GM12878 (cell line): Measurements from ENCODE around the gene UBXN6. TPM values are rescaled to one million over a fixed set of nuclear protein-coding genes. Genes with fewer than 3 reads are reported as not detected.

ENCODE experiments used
- ATAC-seq: fragments of 200-7000 bp; cut with Tn5 transposase; 3 replicates; pipeline ENCODE4 v1.9.1; 2020; ENCODE audit warnings: mild to moderate bottlenecking, moderate library complexity
- BruUV-seq: library from RNA; stranded (reverse); fragments of 400-500 nt; replicated peaks from 2 replicates; lab custom pipeline; 2021; lab: Mats Ljungman, UMichigan
- CTCF ChIA-PET: fragments of 300-600 bp; sonication (Branson Sonifier 250); formaldehyde crosslinking; extraction: SDS; loops from one replicate; lab custom pipeline; 2021; ENCODE audit warnings: inconsistent platforms; lab: Yijun Ruan, JAX
- POLR2A ChIA-PET: fragments of 350-600 bp; formaldehyde crosslinking; extraction: SDS; loops from one replicate; lab custom pipeline; 2021; ENCODE audit warnings: inconsistent platforms; lab: Charles Lee
- RAD21 ChIA-PET: fragments of 300-600 bp; sonication (Branson Sonifier 250); formaldehyde crosslinking; loops from one replicate; lab custom pipeline; 2023; ENCODE audit warnings: antibody characterized with exemption; ENCODE audit not compliant: unreplicated experiment; lab: Charles Lee
- SMC1A ChIA-PET: fragments of 300-600 bp; sonication (Branson Sonifier 250); formaldehyde crosslinking; loops from one replicate; lab custom pipeline; 2023; ENCODE audit not compliant: unreplicated experiment, uncharacterized antibody; lab: Charles Lee
- DNase-seq: peaks from one replicate; pipeline ENCODE4 v3.0.0-alpha.2; 2011; ENCODE audit warnings: low read depth, low spot score
- FAIRE-seq: peaks from 3 replicates; lab custom pipeline; 2011; peaks lifted over from hg19 to GRCh38; lab: Jason Lieb, UNC
- H2AFZ ChIP-seq: 2 replicates; pipeline ENCODE4 v1.6.0; 2011; ENCODE audit warnings: low read depth, low read length, control low read depth; ENCODE audit not compliant: control insufficient read depth
- H3K27ac ChIP-seq: 2 replicates; pipeline ENCODE4 v1.5.1; 2011; ENCODE audit warnings: control low read depth; ENCODE audit not compliant: control insufficient read depth, insufficient read depth
- H3K27me3 ChIP-seq, 2 experiments: replicated peaks in 1 of 2; 2 replicates each; pipeline versions ENCODE4 v1.6.0 to v1.6.1; 2011; ENCODE audit warnings: low read length in 1 of 2; ENCODE audit not compliant: control insufficient read depth in 2 of 2, insufficient read depth in 2 of 2
- H3K36me3 ChIP-seq, 2 experiments: 2 replicates each; pipeline ENCODE4 v1.5.1; 2011; ENCODE audit warnings: low read length in 1 of 2; ENCODE audit not compliant: control insufficient read depth in 2 of 2, insufficient read depth in 2 of 2
- H3K4me1 ChIP-seq: 2 replicates; pipeline ENCODE4 v1.6.1; 2011; ENCODE audit warnings: mild to moderate bottlenecking, low read length, moderate library complexity, mixed read lengths; ENCODE audit not compliant: control insufficient read depth, insufficient read depth
- H3K4me2 ChIP-seq: 2 replicates; pipeline ENCODE4 v1.6.0; 2011; ENCODE audit warnings: control low read depth; ENCODE audit not compliant: control insufficient read depth, insufficient read depth
- H3K4me3 ChIP-seq: fragments of 200-600 bp; sonication (generic); 2 replicates; pipeline ENCODE4 v1.5.1; 2016
- H3K79me2 ChIP-seq: 2 replicates; pipeline ENCODE4 v1.6.0; 2011; ENCODE audit warnings: low read length; ENCODE audit not compliant: control insufficient read depth, insufficient read depth
- H3K9ac ChIP-seq: 2 replicates; pipeline ENCODE4 v1.8.0; 2011; ENCODE audit warnings: low read length, control low read depth, mixed read lengths; ENCODE audit not compliant: control insufficient read depth, insufficient read depth
- H3K9me3 ChIP-seq: replicated peaks from 3 replicates; pipeline ENCODE4 v1.5.1; 2011; ENCODE audit warnings: mild to moderate bottlenecking, low read length; ENCODE audit not compliant: control insufficient read depth, insufficient read depth
- H4K20me1 ChIP-seq: 2 replicates; pipeline ENCODE4 v1.6.0; 2011; ENCODE audit not compliant: control insufficient read depth, insufficient read depth
- DPF2 ChIP-seq: fragments of 450-650 bp; IDR thresholded peaks from 2 replicates; pipeline ENCODE4 v1.6.1; 2017; ENCODE audit warnings: mild to moderate bottlenecking
- LARP7 ChIP-seq: fragments of 450-650 bp; IDR thresholded peaks from 2 replicates; pipeline ENCODE4 v1.6.1; 2017; ENCODE audit warnings: mild to moderate bottlenecking
- MYB ChIP-seq: fragments of 150-350 bp; IDR thresholded peaks from 2 replicates; pipeline ENCODE4 v1.6.1; 2014; ENCODE audit warnings: mild to moderate bottlenecking, low read depth, low read length, borderline replicate concordance
- PML ChIP-seq: IDR thresholded peaks from 2 replicates; pipeline ENCODE4 v1.6.1; 2012; ENCODE audit warnings: low read length, inconsistent platforms
- POLR2A ChIP-seq: IDR thresholded peaks from 2 replicates; pipeline ENCODE4 v1.6.1; 2011; ENCODE audit warnings: low read depth, mild to moderate bottlenecking, low read length
- POLR2AphosphoS5 ChIP-seq: IDR thresholded peaks from 2 replicates; pipeline ENCODE4 v1.6.1; 2011; ENCODE audit warnings: mild to moderate bottlenecking, low read length, inconsistent platforms
- RELA ChIP-seq: fragments of 450-650 bp; IDR thresholded peaks from 2 replicates; pipeline ENCODE4 v1.8.0; 2014; ENCODE audit warnings: borderline replicate concordance; ENCODE audit not compliant: partially characterized antibody
- TCF12 ChIP-seq: IDR thresholded peaks from 2 replicates; pipeline ENCODE4 v1.6.1; 2011; ENCODE audit warnings: low read depth, mild to moderate bottlenecking, low read length
- ZNF274 ChIP-seq: IDR thresholded peaks from one replicate; pipeline ENCODE4 v1.8.0; 2011; ENCODE audit not compliant: insufficient read length, insufficient read depth
- WGBS: methylation state at CpG from one replicate; pipeline ENCODE4 v1.1.6; 2016; ENCODE audit warnings: low lambda C conversion rate; ENCODE audit not compliant: insufficient replicate concordance, insufficient coverage; ENCODE audit errors: missing lambda C conversion rate; 5-methylcytosine and 5-hydroxymethylcytosine counted together
- in situ Hi-C: fragments of 300-500 bp; cut with MboI; formaldehyde crosslinking; loops from 9 replicates; pipeline ENCODE4 v1.14.3; 2018; ENCODE audit warnings: mixed read lengths
- intact Hi-C: fragments of 100-400 bp; cut with micrococcal nuclease; formaldehyde crosslinking; loops from one replicate; pipeline ENCODE4 v1.14.2; 2022; ENCODE audit not compliant: unreplicated experiment
- polyA plus RNA-seq, 11 experiments: library from polyadenylated mRNA; depleted of rRNA in 4 of 11; unstranded in 6 of 11; stranded (reverse) in 5 of 11; fragments of >200 nt; fragmentation: Nextera tagmentation in 4 of 11; fragmentation: Illumina TruSeq in 1 of 11; extraction: Ambion mirVana in 4 of 11; extraction: Trizol in 1 of 11; gene quantifications; 1 replicate in 1 of 11; 2 replicates in 10 of 11; pipeline versions ENCODE4 v1.2.1 to v1.2.3, GENCODE V29; 2011 to 2016; ENCODE audit warnings: inconsistent platforms in 2 of 11, missing spikeins in 2 of 11, low read depth in 1 of 11
- total RNA-seq, 4 experiments: library from RNA; depleted of rRNA in 3 of 4; stranded (reverse); fragments of >200 nt in 3 of 4; fragmentation: Illumina TruSeq in 1 of 4; extraction: Trizol in 1 of 4; gene quantifications; 2 replicates each; pipeline versions ENCODE4 v1.2.1 to v1.2.3, GENCODE V29; 2013 to 2021
- TF ChIP-seq, protein P1 (sequence below): fragments of 450-650 bp; IDR thresholded peaks from 2 replicates; pipeline ENCODE4 v1.6.1; 2017; ENCODE audit warnings: borderline replicate concordance
- TF ChIP-seq, protein P2 (sequence below): fragments of 450-650 bp; IDR thresholded peaks from 2 replicates; pipeline ENCODE4 v1.6.1; 2017; ENCODE audit warnings: antibody characterized with exemption, mild to moderate bottlenecking, moderate library complexity

The UBXN6 gene
- total and polyA plus RNA-seq, 10 of the 15 experiments (the other 5 are each of a cell fraction or from before 2014, with no cell fraction given) = 0.47 to 50.8 (median 13.0) TPM

GRCh38 chr19:4445963-4446703 is 11.5 kb downstream of the UBXN6 start:
- peaks cover 7% of the 10 kb centered on the region for H3K4me1 ChIP-seq
- no peak overlapping the region for H3K4me2 ChIP-seq
- H2AFZ ChIP-seq = no peak overlapping the region
- H3K9ac ChIP-seq = no peak overlapping the region
- H4K20me1 ChIP-seq = no peaks in the 10 kb centered on the region
- no peaks in the 10 kb centered on the region for H3K9me3 ChIP-seq
- 90% methylated on average over 58 of the region's 58 CpGs for WGBS
- intact Hi-C loops (no loop called here), in situ Hi-C loops (no loop called here)
- DNase-seq = no peak
- H3K36me3 ChIP-seq = peaks cover 0 to 25% of the 10 kb centered on the region in 2 experiments; a peak in 3 of 4 replicates
- ChIA-PET CTCF (no interaction called here), RAD21 (no interaction called here), POLR2A (interaction anchor here (0.6 kb wide), 1 partner anchor 18 kb away, joined by 3 read pairs; no protein-coding TSS in a partner anchor), SMC1A (no interaction called here)
- ATAC-seq = no peak
- H3K4me3 ChIP-seq = no peak overlapping the region
- no peak overlapping the region for H3K27ac ChIP-seq
- no peak for TF ChIP-seq MYB
- TF ChIP-seq POLR2A = peak; percentile 60
- H3K79me2 ChIP-seq = no peaks in the 10 kb centered on the region
- no TSS peak for BruUV-seq
- H3K27me3 ChIP-seq = no peaks in the 10 kb centered on the region
- FAIRE-seq = no peak

- DNase-seq = no peak
- Histone ChIP-seq H4K20me1 (no peaks in the 10 kb centered on the region), H3K9ac (no peak overlapping the region), H3K27ac (no peak overlapping the region), H3K4me2 (no peak overlapping the region), H2AFZ (no peak overlapping the region), H3K36me3 (peaks cover 0 to 27% of the 10 kb centered on the region in 2 experiments; a peak in 3 of 4 replicates), H3K27me3 (no peaks in the 10 kb centered on the region), H3K9me3 (no peaks in the 10 kb centered on the region), H3K4me3 (no peak overlapping the region), H3K79me2 (no peaks in the 10 kb centered on the region), H3K4me1 (peaks cover 7% of the 10 kb centered on the region)
- intact Hi-C loops (no loop called here), in situ Hi-C loops (no loop called here)
- WGBS = 77% methylated on average over 36 of the region's 36 CpGs
- ChIA-PET POLR2A (interaction anchor here (0.6 kb wide), 1 partner anchor 19 kb away, joined by 3 read pairs; no protein-coding TSS in a partner anchor), CTCF (no interaction called here), SMC1A (no interaction called here), RAD21 (no interaction called here)
- TSS peak; percentile 78 for BruUV-seq
- no peak for ATAC-seq
- no peak for FAIRE-seq
- TF ChIP-seq POLR2AphosphoS5 (peak; percentile 15; the same call in 1 of the 2 replicates), POLR2A (peak; percentile 59), PML (0 out of 2 replicates have a peak, but pooled peaks have one; percentile 31), TCF12 (no peak), DPF2 (no peak), RELA (no peak), LARP7 (no peak), ZNF274 (no peak)
- TF ChIP-seq, protein P1, sequence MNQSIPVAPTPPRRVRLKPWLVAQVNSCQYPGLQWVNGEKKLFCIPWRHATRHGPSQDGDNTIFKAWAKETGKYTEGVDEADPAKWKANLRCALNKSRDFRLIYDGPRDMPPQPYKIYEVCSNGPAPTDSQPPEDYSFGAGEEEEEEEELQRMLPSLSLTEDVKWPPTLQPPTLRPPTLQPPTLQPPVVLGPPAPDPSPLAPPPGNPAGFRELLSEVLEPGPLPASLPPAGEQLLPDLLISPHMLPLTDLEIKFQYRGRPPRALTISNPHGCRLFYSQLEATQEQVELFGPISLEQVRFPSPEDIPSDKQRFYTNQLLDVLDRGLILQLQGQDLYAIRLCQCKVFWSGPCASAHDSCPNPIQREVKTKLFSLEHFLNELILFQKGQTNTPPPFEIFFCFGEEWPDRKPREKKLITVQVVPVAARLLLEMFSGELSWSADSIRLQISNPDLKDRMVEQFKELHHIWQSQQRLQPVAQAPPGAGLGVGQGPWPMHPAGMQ = no peak
- TF ChIP-seq, protein P2, sequence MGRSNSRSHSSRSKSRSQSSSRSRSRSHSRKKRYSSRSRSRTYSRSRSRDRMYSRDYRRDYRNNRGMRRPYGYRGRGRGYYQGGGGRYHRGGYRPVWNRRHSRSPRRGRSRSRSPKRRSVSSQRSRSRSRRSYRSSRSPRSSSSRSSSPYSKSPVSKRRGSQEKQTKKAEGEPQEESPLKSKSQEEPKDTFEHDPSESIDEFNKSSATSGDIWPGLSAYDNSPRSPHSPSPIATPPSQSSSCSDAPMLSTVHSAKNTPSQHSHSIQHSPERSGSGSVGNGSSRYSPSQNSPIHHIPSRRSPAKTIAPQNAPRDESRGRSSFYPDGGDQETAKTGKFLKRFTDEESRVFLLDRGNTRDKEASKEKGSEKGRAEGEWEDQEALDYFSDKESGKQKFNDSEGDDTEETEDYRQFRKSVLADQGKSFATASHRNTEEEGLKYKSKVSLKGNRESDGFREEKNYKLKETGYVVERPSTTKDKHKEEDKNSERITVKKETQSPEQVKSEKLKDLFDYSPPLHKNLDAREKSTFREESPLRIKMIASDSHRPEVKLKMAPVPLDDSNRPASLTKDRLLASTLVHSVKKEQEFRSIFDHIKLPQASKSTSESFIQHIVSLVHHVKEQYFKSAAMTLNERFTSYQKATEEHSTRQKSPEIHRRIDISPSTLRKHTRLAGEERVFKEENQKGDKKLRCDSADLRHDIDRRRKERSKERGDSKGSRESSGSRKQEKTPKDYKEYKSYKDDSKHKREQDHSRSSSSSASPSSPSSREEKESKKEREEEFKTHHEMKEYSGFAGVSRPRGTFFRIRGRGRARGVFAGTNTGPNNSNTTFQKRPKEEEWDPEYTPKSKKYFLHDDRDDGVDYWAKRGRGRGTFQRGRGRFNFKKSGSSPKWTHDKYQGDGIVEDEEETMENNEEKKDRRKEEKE = no peak
Observed at GRCh38 chr19:4444765-4445741, 12.5 kb downstream of the UBXN6 start.
